GM12873 (cell line): ENCODE results near the gene HORMAD2.

Experiments
- TF ChIP-seq, protein P1 (sequence below): IDR thresholded peaks from 2 replicates; pipeline ENCODE4 v1.5.1; 2012; ENCODE audit warnings: low read depth, mild to moderate bottlenecking, moderate library complexity, low read length, control low read depth; ENCODE audit not compliant: insufficient read depth; ENCODE audit errors: missing control alignments

The HORMAD2 gene

DNA sequence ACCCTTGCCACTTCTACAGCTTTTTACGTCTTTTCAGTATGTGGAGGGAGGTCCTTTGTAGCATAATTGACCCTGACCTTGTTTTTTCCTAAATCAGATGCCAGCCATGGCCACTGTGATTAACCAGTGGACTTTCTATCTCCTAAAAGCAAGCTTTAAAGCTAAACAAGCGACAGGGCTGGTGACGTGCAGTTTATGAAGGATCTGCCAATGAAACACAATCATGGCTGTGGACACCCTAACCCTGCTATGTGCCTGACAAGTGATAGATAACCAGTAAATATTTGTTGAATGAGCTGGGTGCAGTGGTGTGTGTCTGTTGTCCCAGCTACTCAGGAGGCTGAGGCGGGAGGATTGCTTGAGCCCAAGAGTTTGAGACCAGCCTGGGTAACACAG lies 102.1 kb downstream of the HORMAD2 start:
- TF ChIP-seq, protein P1, sequence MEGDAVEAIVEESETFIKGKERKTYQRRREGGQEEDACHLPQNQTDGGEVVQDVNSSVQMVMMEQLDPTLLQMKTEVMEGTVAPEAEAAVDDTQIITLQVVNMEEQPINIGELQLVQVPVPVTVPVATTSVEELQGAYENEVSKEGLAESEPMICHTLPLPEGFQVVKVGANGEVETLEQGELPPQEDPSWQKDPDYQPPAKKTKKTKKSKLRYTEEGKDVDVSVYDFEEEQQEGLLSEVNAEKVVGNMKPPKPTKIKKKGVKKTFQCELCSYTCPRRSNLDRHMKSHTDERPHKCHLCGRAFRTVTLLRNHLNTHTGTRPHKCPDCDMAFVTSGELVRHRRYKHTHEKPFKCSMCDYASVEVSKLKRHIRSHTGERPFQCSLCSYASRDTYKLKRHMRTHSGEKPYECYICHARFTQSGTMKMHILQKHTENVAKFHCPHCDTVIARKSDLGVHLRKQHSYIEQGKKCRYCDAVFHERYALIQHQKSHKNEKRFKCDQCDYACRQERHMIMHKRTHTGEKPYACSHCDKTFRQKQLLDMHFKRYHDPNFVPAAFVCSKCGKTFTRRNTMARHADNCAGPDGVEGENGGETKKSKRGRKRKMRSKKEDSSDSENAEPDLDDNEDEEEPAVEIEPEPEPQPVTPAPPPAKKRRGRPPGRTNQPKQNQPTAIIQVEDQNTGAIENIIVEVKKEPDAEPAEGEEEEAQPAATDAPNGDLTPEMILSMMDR = no peak

DNA sequence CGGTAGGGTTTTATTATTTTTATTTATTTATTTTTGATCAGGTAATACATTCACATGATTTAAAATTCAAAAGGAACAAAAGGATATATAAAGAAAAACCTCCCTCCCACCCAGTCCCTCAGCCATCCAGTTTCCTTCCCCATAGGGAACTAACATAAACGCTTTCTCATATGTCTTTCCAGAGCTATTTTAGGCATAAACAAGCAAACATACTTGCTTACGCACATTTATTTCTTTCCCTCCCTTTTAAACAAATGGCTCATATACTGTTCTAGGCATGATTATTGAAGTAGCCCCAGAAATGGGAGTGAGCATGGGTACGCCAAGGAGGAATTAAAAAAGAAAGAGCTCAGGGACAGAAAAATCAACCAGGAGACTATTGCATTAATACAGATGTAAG lies 102.6 kb downstream of the HORMAD2 start:
- TF ChIP-seq, protein P1 = no peak

DNA sequence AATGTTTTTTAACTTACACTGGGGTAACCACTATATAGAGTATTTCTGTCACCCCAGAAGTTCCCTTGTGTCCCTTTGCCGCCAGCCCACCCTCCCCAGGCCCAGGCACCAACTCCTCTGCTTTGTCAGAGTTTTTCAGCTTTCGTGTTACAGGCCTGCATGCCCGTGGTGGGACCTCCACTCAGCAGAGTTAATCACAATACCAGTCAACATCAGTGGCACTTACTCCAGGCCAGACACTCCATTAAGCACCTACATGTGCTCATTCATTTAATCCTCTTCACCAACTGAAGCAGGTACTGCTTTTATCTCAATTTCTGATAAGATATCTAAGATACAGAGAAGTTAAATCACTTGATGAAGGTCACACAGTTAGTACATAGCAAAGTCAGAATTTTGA lies 103.0 kb downstream of the HORMAD2 start:
- TF ChIP-seq, protein P1 = no peak

DNA sequence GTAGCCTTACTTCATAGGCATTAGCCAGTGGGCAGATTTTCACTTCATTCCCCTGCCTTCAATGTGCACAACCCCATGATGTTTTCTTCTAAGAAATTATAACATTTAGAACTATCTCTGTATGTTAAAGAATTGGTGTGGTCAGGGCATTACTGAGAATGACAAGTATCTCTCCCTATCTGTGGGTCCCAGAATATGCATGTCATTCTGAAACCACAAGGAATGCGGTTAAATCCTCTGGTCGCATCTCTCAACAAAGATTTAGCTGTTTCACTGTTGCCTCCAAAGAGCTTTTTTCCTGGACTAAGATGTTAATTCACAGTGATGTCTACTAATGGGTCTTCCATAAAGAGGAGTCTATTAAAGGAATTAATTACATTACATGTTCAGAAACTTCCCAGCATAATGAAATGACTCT lies 103.6 kb downstream of the HORMAD2 start:
- TF ChIP-seq, protein P1 = no peak

DNA sequence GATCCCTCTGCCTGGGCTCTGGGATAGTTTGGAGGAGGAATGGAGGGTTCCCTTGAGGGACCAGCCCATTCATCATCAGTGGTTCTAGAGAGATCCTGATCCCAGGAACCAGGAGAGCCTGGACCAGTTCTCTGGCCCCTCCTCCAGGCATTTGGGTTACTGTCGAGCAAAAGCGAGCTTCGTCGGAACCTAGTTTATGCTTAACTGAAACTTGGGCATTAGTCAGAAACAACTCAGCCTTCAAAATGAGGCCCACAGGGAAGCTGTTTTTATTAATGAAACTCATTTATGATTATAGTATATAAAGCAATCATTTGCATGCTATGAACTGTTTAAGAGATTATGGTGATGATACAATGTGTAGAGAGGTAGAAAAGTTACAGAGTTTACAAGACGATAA lies 104.9 kb downstream of the HORMAD2 start:
- TF ChIP-seq, protein P1 = no peak

DNA sequence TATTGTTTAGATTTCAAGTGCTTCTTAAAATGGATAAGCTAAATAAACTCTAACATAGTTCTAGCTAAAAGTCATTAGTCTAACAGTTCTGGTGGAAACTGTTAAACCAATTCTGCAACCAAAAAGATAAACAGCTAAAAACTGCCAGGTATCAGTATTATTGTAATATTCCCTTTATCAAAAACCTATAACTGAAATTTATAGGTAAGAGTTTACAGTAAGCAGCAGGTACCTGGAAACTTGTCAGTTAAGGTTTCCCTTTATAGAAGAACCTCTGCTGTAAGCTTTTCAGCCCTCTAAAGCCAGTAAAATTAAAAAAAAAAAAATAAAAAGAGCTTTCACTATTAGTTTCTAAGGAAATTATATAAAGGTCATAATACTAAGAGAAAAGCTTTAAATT lies 105.3 kb downstream of the HORMAD2 start:
- TF ChIP-seq, protein P1 = no peak

DNA sequence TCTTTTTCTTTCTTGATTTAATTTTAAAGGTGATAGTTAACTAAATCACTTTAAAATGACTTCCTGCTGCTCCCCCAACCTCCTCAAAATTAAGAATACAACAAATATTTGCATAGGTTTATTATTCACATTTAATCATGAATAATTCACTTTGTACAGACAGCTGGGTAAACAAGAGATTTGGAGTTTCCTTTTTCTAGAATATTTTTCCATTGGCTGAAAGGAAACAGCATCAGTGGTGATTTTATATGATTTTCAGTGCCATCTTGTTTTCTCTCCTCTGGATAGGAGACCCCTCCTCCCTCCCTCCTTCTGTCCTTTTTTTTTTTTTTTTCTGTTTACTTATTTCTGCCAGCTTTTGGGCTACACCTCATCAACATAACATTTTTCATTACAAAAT lies 105.8 kb downstream of the HORMAD2 start:
- TF ChIP-seq, protein P1 = no peak
